NCI-H146 treated with DMSO at 0.1 percent for 48 hours (cell line): ENCODE data around the gene HOXA7.

ENCODE experiments used
- DNase-seq: peaks from one replicate; lab custom pipeline; 2025; ENCODE audit not compliant: unreplicated experiment; lab: John Stamatoyannopoulos, UW

The HOXA7 gene

DNA sequence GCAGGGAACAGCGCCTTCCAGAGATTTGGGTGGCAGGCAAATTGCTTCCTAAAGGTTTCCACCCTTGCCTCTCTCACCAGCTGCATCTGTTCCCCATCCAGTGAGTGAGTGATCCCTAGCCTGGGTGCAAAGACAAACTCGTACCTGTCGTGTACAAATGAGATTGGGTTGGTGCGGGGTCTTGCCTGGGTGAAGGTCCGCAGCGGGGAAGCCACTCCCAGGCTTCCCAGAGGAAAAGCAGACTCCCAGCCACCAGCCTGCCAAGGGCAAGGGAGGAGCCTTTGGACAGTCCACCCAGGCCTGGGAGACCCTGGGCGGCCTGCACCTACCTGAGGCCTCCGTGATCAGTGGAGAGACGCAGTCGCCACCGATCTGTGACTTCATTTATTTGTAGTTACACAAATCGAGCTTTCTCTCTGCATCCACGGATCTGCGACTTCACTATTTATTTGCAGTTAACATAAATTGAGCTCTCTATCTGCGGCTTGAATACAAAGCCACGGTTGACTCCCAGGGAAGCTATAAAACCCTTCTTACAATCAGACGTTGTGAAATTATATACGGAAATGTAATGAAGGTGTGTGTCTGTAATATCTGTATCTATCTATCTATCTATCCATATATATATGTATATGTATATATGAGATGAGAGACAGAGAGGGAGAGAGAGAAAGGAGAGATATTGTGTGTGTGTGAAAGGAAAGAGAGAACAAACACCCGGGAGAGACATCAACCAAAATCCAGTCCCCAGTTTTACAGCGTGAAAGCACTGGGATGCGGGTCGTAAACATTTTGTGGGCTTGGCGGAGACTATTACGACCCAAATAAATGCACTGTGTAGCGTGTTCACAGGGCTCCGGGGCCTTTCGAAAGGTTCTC is 3.0 kb upstream of the HOXA7 start:
- DNase-seq: no peak

DNA sequence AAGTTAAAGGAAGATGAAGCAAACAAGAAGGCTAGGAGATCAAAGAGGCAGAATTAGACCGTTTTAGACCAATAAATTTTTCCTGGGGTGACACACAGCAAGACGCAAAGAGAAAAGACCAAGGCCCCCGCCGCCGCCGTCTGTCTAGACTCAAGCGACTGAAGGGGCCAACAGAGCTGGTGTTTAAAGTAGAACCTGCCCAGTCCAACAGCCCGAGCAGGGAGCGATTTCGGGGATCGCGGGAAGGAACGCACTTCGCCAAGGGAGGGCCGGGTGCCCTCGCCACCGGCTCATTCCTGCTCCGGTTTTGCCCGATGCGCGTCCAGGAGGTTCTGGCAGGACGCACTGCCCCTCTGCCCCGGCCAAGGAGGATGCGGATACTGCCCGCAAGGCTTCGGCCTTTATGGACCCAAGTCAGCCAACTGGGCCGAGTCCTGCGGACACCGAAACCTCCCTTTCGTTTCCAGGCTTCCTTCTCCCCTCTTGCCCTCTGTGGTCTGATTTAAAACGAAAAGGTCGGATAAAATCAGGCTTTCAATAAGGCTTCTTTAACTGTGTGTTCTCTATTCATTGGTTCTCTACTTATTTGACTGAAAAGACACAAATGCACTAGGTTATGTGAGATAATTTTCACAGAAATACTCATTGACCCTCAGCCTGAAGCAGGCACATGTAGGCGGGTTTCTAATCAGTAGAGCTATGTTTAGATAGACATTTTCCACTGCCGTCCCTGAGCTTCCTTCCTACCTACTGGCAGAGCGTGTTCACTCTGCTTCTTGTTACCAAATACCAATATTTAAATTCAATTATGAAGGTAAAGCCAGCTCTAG is 2.2 kb upstream of the HOXA7 start:
- DNase-seq: no peak

DNA sequence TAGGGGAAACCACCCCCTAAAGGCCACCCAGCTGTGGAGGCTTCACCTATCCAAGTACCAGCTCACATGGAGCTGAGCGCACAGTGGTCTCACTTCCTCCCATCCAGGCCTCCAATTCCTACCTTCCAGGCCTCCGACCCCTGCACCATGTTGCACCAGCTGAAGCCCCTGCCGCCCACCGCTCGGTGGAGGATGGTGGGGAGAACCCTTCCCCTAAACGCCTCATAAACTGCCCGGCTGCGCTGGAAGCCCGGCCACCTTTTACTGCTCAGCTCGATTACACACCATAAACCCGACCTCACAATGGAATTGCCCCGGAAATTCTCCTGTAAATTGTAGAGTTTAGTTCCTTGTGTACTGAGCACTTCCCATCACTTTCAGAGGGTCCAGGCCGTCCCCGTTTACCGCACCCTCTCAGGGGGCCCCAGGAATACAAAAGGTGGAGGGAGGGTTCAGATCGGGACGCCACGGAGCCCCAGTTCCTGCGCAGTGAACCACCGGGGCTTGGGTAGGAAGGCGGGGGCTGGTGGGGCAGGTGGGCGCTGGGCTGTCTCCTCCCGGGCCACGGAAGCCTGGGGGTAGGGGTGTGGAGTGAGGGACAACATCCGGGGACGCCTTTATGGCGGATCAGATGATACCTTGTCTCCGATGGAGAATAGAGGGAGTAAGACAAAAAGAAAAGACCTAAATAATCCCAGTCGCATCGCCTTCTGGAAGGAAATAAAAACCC is 1.4 kb upstream of the HOXA7 start:
- no peak for DNase-seq

DNA sequence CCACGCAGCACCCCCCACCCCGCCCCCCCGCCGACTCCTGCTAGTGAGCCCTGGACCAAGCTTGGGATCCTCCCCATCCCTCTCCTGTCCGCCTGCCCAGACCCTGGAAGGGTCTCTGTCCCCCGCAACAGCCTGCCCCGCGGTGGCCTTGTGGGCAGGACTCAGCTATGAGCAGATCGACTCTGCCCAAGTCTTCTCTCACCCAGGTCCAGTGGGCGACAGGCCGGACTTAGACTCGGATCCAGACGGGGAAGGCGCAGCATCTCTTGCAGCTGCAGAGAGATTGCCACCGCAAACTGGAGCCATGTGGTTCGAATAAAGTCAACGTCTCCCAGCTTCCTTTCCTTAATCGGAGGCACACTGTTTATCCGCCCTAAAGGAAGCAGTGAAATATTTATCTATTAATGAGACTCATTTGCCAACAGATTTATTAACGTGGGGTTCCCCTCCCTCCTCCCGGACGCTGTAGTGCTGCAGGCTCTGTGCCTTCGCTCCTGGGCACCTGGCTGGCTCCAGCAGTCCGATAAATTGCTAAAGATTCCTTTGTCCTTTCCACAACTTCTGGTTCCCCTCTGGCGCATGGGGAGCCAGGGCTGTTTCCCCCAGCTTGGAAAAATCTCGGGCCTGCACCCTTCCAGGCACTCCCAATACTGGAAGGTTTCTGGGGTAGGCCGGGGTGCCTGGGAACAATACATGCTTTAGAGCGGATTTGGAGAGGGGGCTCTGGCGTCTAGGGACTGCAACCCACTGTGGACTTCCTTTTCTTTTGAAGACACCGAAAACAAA is 634 bp upstream of the HOXA7 start:
- DNase-seq: no peak

DNA sequence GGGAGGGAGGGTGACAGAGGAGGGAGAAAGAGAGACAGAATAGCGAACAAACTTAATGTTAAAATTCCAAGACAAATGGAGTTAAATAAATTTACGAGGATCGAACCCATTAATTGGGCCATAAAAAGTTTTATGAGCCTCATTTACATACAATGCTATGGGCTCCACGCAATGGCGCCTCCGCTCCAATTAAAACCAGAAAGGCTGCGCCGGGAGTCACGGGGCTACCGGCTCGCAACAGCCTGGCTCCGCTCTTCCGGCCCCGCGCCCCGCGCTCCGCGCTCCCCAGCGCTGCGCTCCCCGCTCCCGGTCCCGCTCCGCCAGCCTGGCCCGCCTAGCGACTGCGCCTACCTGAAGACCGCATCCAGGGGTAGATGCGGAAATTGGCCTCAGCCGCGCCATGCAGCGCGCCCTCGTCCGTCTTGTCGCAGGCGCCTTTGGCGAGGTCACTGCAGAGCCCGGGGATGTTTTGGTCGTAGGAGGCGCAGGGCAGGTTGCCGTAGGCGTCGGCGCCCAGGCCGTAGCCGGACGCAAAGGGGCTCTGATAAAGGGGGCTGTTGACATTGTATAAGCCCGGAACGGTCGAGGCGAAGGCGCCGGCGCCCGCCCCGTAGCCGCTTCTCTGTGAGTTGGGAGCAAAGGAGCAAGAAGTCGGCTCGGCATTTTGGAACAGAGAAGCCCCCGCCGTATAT is 513 bp downstream of the HOXA7 start:
- no peak for DNase-seq

DNA sequence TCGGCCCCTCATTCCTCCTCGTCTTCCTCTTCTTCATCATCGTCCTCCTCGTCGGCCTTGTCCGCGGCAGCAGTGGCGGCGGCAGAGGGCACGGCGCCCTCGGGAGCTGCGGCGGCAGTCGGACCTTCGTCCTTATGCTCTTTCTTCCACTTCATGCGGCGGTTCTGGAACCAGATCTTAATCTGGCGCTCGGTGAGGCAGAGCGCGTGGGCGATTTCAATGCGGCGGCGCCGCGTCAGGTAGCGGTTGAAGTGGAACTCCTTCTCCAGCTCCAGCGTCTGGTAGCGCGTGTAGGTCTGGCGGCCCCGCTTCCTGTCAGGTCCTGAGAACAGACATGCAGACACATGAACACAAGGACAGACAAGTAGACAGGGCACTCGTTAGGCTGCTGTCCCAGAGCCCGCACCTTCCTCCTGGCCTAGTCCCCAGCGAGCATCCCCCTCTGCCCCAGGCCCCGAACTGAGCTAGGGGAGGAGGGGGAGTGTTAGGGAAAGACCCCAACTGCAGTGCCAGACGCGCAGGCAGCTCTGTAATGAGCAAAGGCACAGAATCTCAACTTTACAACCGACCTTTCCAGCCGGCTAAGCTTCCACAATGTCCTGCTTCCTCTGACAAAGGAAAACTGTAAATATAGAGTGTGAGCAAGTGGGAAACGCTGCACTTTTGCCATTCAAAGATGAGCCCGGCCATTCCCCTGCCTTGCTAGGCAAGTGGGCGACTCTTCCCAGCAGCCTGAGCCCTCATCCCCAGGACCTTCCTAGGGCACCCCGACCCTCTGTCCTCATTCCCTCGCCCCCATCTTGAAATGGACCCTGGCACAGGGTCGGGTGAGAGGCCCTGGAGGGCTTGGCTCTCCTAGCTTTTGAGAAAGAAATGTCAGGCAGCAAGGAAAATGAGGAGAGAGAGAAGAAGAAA is 1.3 kb downstream of the HOXA7 start:
- DNase-seq: no peak

DNA sequence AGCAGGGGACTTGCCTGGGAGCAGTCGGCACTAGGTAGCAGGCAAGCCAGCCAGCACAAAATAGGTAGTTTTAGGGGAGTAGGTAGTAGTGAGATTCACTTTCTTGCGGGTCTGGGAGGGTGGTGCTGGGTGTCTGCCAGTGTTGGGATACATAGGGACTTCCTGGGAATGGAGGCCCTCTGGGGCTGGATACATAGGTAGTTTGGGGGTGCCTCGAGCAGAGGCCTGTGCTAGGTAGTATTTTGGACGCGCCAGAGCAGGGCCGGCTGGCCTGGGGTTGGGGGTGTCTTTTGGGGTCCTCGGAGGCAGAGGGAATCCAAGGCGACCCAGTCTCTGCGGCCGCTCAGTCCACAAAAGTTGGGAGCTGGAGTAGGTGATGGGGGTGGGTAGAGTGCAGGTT is 2.1 kb downstream of the HOXA7 start:
- no peak for DNase-seq

DNA sequence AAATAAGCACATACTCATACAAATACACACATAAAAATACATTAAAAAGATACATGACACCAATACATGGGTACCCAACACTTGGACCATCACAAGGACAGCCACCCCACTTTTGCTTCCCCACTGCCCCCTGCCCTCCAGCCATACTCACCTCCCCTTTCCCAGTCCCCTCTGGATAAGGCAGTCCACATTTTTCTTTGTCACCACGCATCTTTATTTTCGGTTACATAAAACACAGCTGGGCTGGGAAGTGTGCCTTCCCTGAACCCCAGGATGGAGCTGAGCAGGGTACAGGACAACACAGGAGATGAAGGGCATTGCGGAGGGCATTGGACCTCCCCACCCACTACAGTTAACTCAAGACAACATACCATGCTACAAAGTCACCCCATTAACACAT is 2.9 kb downstream of the HOXA7 start:
- DNase-seq: no peak

DNA sequence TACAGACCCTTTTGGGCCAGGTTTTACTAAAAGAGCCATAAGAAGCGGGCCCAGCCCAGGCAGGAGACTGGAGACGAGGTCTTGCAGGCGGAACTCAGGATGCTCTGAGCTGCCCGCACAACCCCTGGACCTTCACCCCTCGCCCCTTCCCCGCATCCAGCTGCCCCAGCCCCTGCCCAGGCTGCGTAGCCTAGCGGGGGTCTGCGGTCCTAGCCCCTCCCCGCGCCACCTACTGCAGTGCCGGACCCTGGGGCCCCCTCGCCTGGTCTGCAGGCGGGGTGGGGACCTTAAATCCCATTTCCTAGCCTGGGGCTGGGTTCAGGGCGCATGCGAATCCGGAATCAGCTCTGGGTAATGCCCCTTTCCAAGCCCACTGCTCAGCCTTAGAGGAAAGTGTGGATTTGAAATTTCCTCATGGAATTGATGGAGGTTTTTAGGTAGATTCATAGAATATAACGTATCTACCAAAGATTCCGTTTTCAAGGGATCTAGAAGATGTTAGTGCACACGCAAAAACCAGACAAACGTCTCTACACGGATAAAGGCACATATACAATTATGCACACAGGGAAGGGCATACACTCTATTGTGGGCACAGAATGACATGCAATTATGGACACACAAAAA is 3.5 kb downstream of the HOXA7 start:
- DNase-seq: no peak

DNA sequence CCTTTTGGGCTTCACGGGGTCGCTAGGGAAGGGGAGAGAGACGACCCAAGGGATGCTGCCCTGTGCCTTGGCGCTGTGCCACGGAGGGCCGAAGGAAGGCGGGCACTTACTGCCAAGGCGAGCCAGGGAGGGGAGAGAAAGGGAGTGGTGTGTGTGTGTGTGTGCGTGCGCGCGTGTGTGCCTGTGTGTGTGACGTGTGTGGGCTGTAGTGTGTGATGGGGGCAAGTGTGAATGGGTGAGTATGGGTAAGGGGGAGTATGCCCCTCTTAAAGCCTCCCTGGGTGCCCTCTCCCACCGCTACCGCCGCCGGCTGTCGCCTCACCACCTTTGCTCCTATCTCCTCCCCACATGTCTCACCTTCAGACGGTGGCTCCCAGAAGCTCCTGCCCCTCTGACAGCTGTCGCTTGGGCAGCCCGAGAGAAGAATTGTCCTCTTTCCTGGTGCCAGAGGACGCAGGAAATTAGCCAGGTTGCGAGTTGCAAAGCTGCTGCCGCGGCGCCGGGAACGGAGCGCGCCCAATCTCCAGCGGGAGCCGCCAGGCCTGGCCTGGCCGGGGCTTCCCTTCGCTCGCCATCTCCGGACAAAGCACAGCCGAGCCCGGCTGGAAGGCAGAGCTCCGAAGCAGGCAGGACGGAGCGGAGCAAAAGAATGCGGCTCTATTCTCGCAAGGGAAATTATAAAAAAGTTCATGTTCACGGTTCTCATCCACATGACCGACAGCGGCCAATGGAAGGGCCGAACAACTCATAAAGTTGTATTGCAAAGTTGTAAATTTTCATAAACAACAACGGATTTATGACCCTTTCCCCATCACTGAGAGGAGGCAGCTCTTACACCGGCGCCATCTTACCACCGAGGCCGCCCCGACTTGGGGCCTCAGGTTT is 4.3 kb downstream of the HOXA7 start, which contains the start of gene HOXA3:
HOXA3 (minus strand) TSS at position 653 of the 885 bp plus-strand sequence. CDS start 41,943 bp downstream, outside the sequence.
- no peak for DNase-seq

DNA sequence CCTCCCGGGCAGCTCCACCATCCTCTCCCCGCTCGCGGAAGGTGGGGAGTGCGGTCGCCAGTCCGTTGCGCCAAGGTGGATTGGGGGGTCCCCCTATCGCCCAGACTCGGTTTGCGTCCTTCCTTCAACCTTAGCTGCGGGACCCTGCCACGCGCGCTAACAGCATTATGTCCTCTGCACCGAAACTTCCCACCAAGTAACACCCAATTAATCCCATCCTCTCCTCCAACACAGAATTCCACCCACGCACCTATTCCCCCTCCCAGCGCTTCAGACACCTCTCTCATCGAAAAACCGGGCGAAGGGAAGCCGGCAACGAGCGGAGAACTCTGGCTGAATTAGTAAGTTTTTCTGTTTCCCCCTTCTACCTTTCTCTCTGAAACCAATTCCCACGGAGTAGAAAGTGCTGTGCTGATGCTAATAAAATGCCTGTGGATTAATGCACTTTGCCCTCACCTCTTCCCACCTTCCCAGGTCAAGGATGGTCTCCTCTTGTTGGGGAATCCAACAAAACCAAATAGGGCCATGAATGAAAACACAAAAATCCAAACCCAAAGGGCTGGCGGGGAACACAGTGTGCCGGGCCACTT is 5.0 kb downstream of the HOXA7 start:
- no peak for DNase-seq

DNA sequence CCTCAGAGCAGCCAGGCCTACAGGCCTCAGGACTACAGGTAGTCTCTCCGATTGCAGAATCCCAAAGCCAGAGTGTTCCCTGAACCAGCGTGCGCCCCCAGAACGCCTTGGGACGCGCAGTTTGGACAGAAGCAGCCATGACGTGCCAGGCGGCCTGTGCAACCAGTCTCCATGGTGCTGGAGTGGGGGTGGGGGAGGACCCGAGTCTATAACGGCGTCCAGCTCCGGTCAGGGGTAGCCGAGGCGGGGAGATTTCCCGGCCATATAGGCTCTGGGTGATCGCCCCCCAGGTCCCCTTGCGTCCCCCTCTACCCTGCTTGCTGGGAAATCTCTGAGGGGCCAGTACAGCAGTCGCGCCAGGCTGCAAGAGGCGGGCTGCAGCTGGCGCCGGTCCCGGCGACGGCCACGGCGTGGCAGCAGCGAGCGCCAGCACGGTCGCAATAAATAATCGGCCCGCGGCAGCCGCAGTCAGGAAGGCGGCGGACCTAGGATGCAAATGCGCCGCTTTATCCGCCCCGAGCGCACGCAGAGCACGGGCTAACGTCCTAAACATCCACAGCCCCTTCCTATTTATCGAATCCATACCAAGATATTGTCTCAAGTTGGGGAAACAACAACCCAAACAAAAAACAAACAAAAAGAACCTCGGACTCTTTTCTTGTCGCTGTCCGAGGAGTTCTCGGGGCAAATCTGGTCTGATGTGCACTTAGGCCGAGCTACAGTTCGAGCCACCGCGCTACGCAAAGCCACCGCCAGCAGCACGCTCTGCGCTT is 5.7 kb downstream of the HOXA7 start:
- DNase-seq: no peak

DNA sequence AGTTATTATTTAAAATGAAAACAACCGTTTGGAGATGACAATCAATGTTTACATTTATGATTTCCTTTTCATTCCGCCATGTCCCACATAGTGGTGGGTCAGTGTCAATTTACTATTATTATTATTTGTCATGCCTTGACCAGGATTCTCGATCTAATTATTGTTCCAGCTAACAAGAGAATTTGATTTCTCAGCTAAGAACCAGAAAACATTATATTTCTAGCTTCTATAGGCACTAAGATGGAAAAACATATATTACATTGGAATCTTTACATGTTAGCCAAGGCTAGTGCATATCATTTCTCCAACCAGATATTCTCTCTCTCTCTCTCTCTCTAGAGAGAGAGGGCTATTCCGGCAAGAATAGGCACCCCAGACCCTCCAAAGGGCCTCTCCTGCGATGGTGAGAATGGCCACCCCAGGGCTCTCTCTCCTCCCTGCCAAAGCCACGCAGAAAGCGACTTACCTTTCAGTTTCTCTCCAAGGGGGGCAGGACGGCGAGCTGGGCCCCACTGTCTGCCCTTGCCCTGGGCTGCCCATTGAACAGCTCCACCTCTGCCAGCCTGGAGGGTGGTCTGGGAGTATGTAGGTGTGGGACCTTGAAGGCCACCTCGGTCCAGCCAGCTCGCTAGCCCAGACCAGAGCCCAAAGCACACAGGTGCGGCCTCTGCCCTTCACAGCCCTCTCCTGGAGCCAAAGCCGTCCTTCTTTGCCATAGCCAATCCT is 6.5 kb downstream of the HOXA7 start:
- no peak for DNase-seq

DNA sequence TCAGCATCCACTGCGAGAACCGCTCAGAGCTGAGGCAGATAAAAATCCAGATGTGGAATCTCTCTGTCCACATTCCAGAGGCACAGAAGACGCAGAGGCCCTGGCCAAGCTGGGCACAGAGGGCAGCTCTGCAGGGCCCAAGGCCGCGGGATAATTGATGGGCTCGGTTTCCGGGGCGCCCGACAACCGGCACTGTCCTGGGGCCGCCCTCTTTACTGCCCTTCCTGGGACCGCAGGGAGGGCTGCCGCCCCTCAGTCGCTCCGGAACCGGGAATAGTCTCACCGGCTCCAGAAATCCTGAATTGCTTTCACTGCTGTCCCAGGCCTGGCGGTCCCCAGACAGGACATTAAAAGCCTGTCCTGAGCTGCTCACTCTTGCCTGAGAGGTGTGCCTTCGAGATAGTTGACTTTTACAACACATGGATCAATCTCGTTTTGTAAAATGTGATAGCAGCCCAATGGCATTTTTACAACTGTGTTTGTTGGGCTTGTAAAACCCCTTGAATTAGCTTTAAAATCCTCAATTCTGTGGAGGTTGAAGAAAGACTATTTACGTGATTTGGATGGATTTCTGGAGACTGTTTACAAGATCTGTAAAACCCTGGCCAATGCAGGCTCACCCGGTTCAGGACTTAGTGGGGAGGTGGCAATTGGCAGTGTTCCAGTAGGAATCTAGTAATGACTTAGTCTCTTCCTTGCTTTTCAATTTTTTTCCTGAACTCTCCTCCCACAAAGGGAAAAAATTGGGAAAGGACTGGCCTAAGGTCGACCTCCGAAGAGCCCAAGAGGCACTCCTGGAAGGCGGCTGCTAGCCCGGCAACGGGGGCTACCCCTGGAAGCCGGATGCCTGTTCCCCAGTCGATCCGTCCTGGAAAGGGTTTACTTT is 7.5 kb downstream of the HOXA7 start:
- no peak for DNase-seq
